HEK293T (cell line): ENCODE results near the gene PSME2.

Source experiments
- CTCF ChIA-PET: fragments of 350-600 bp; formaldehyde crosslinking; extraction: SDS; loops from one replicate; lab custom pipeline; 2021; ENCODE audit warnings: antibody characterized with exemption, inconsistent platforms; lab: Yijun Ruan, JAX
- POLR2A ChIA-PET: fragments of 350-600 bp; formaldehyde crosslinking; extraction: SDS; loops from one replicate; lab custom pipeline; 2020; ENCODE audit warnings: antibody characterized with exemption, inconsistent platforms; lab: Yijun Ruan, JAX
- DNase-seq: peaks from one replicate; pipeline ENCODE4 v3.0.0; 2012; ENCODE audit warnings: mixed read lengths; ENCODE audit errors: extremely low spot score
- ARNT ChIP-seq: fragments of 450-650 bp; IDR thresholded peaks from 2 replicates; pipeline ENCODE4 v1.6.1; 2017; ENCODE audit warnings: mild to moderate bottlenecking
- BHLHE40 ChIP-seq: fragments of 450-650 bp; IDR thresholded peaks from 2 replicates; pipeline ENCODE4 v1.6.1; 2016; ENCODE audit warnings: mild to moderate bottlenecking, moderate library complexity, borderline replicate concordance
- CTBP1 ChIP-seq: fragments of 450-650 bp; IDR thresholded peaks from 2 replicates; pipeline ENCODE4 v1.6.1; 2016; ENCODE audit warnings: borderline replicate concordance
- ELF4 ChIP-seq: fragments of 450-650 bp; IDR thresholded peaks from 2 replicates; pipeline ENCODE4 v1.6.1; 2017; ENCODE audit warnings: antibody characterized with exemption
- FOXA1 ChIP-seq: fragments of 450-650 bp; IDR thresholded peaks from 2 replicates; pipeline ENCODE4 v1.6.1; 2016; ENCODE audit warnings: mild to moderate bottlenecking
- FOXK2 ChIP-seq: fragments of 450-650 bp; IDR thresholded peaks from 2 replicates; pipeline ENCODE4 v1.6.1; 2016; ENCODE audit warnings: mild to moderate bottlenecking
- FOXM1 ChIP-seq: fragments of 450-650 bp; IDR thresholded peaks from 2 replicates; pipeline ENCODE4 v1.6.1; 2017; ENCODE audit warnings: mild to moderate bottlenecking, borderline replicate concordance
- HDGF ChIP-seq: fragments of 450-650 bp; IDR thresholded peaks from 2 replicates; pipeline ENCODE4 v1.6.1; 2017; ENCODE audit warnings: antibody characterized with exemption, borderline replicate concordance
- L3MBTL2 ChIP-seq: fragments of 450-650 bp; conservative IDR thresholded peaks from 2 replicates; pipeline ENCODE4 v1.6.1; 2016; ENCODE audit warnings: mild to moderate bottlenecking
- LEF1 ChIP-seq: fragments of 450-650 bp; IDR thresholded peaks from 2 replicates; pipeline ENCODE4 v1.6.1; 2017; ENCODE audit warnings: mild to moderate bottlenecking, borderline replicate concordance
- NFRKB ChIP-seq: fragments of 450-650 bp; IDR thresholded peaks from 2 replicates; pipeline ENCODE4 v1.6.1; 2016; ENCODE audit warnings: mild to moderate bottlenecking, moderate library complexity
- PKNOX1 ChIP-seq: fragments of 450-650 bp; IDR thresholded peaks from 2 replicates; pipeline ENCODE4 v1.6.1; 2016
- SP1 ChIP-seq: fragments of 450-650 bp; IDR thresholded peaks from 2 replicates; pipeline ENCODE4 v1.6.1; 2017
- SUZ12 ChIP-seq: fragments of 450-650 bp; IDR thresholded peaks from 2 replicates; pipeline ENCODE4 v1.6.1; 2016; ENCODE audit warnings: mild to moderate bottlenecking
- TARDBP ChIP-seq: fragments of 450-650 bp; IDR thresholded peaks from 2 replicates; pipeline ENCODE4 v1.6.1; 2016
- ZNF384 ChIP-seq: fragments of 450-650 bp; IDR thresholded peaks from 2 replicates; pipeline ENCODE4 v1.6.1; 2016

PSME2 gene

GRCh38 chr14:24162093-24162492 is 15.7 kb upstream of the PSME2 start:
- CTCF ChIA-PET = interaction anchor here (0.9 to 1.3 kb wide), 5 partner anchors 11 to 81 kb away, joined by 3 to 10 read pairs (median 4); no protein-coding TSS in a partner anchor
- DNase-seq = no peak
- POLR2A ChIA-PET = interaction anchor here (1.0 to 2.9 kb wide), 9 partner anchors 11 to 80 kb away, joined by 3 to 26 read pairs (median 13); partner anchors contain the start of genes DCAF11, EMC9, NRL and PCK2
- no peak for TF ChIP-seq L3MBTL2
- no peak for TF ChIP-seq SUZ12
- TF ChIP-seq ZNF384 = no peak
- no peak for TF ChIP-seq SP1
- no peak for TF ChIP-seq PKNOX1
- no peak for TF ChIP-seq FOXM1
- no peak for TF ChIP-seq CTBP1
- no peak for TF ChIP-seq BHLHE40
- no peak for TF ChIP-seq ARNT
- no peak for TF ChIP-seq TARDBP
- no peak for TF ChIP-seq FOXA1

GRCh38 chr14:24160850-24161804 is 14.7 kb upstream of the PSME2 start, which contains the start of gene IRF9:
IRF9 (plus strand) TSS chr14:24161265; CDS start chr14:24162145, 880 bp downstream.
- no peak for TF ChIP-seq SUZ12
- TF ChIP-seq TARDBP = no peak
- no peak for TF ChIP-seq FOXM1
- TF ChIP-seq FOXA1 = no peak
- TF ChIP-seq PKNOX1 = no peak
- peak; percentile 62; the same call in 1 of the 2 replicates for TF ChIP-seq HDGF
- peak; percentile 71 for TF ChIP-seq CTBP1
- TF ChIP-seq ZNF384 = no peak
- ChIA-PET POLR2A (interaction anchor here (0.8 to 2.9 kb wide), 17 partner anchors 9 to 103 kb away, joined by 3 to 26 read pairs (median 7); partner anchors contain the start of genes CHMP4A, DCAF11, EMC9 and IPO4), CTCF (interaction anchor here (0.6 to 2.3 kb wide), 29 partner anchors 11 to 149 kb away, joined by 3 to 24 read pairs (median 4); partner anchors contain the start of genes CARMIL3, CIDEB, DCAF11 and EMC9)
- peak; percentile 92 for DNase-seq

- DNase-seq = no peak
- ChIA-PET POLR2A (interaction anchor here (0.5 to 2.9 kb wide), 17 partner anchors 10 to 854 kb away, joined by 3 to 26 read pairs (median 7); partner anchors contain the start of genes BCL2L2, CHMP4A, DCAF11 and EMC9), CTCF (interaction anchor here (0.6 to 2.3 kb wide), 15 partner anchors 10 to 148 kb away, joined by 3 to 24 read pairs (median 4); partner anchors contain the start of genes EMC9, IPO4, PSME1 and PSME2)
- TF ChIP-seq BHLHE40 = no peak
- TF ChIP-seq L3MBTL2 = no peak
- TF ChIP-seq ARNT = no peak
Observed at GRCh38 chr14:24160499-24160849, 14.1 kb upstream of the PSME2 start.

- ChIA-PET CTCF (interaction anchor here (0.9 to 2.3 kb wide), 10 partner anchors 10 to 147 kb away, joined by 3 to 24 read pairs (median 6); partner anchors contain the start of genes PSME1, PSME2, RNF31 and TM9SF1), POLR2A (interaction anchor here (0.5 to 2.9 kb wide), 12 partner anchors 9 to 853 kb away, joined by 3 to 26 read pairs (median 7); partner anchors contain the start of genes BCL2L2, CHMP4A, EMC9 and IPO4)
- no peak for DNase-seq
- TF ChIP-seq ARNT (no peak), BHLHE40 (no peak), SP1 (no peak), HDGF (no peak), PKNOX1 (no peak), SUZ12 (no peak), L3MBTL2 (no peak), FOXK2 (no peak), ELF4 (no peak), FOXM1 (no peak), NFRKB (no peak), CTBP1 (no peak), FOXA1 (no peak), TARDBP (no peak), LEF1 (no peak), ZNF384 (no peak)
Observed at GRCh38 chr14:24159777-24160498, 13.5 kb upstream of the PSME2 start.

- CTCF ChIA-PET = no interaction called here
- TF ChIP-seq BHLHE40 = no peak
- no peak for TF ChIP-seq FOXM1
- no peak for TF ChIP-seq CTBP1
- TF ChIP-seq L3MBTL2 = no peak
- TF ChIP-seq LEF1 = no peak
- TF ChIP-seq FOXA1 = no peak
- no peak for TF ChIP-seq FOXK2
- no peak for TF ChIP-seq NFRKB
- TF ChIP-seq PKNOX1 = no peak
- TF ChIP-seq TARDBP = no peak
- no peak for TF ChIP-seq ELF4
- no peak for TF ChIP-seq HDGF
- TF ChIP-seq SUZ12 = no peak
- TF ChIP-seq ARNT = no peak
- no peak for TF ChIP-seq SP1
- TF ChIP-seq ZNF384 = no peak
- no peak for DNase-seq
- POLR2A ChIA-PET = interaction anchor here (0.8 to 1.7 kb wide), 2 partner anchors 11 to 16 kb away, joined by 3 to 7 read pairs; partner anchors contain the start of genes EMC9 and PSME2
Observed at GRCh38 chr14:24157331-24157730, 10.9 kb upstream of the PSME2 start.
